DND-41 (cell line): ENCODE data around the gene GLRX.
"Not testable (repeated sequence)": the region's sequence is repeated elsewhere in the genome, so short reads cannot be mapped to it uniquely, and the experiment has no call there.

Source experiments
- ATAC-seq: fragments of 200-7000 bp; cut with Tn5 transposase; 3 replicates; pipeline ENCODE4 v1.9.1; 2021; ENCODE audit warnings: low read depth; ENCODE audit not compliant: insufficient read depth
- DNase-seq: peaks from one replicate; pipeline ENCODE4 v3.0.0-alpha.2; 2020
- H2AFZ ChIP-seq: 2 replicates; pipeline ENCODE4 v1.6.0; 2012; ENCODE audit warnings: low read depth, low read length
- H3K27ac ChIP-seq: 2 replicates; pipeline ENCODE4 v1.5.1; 2012; ENCODE audit warnings: low read length, inconsistent platforms
- H3K27me3 ChIP-seq: fragments of 200-600 bp; sonication (generic); 2 replicates; pipeline ENCODE4 v1.6.0; 2012; ENCODE audit warnings: low read length, mild to moderate bottlenecking, inconsistent platforms; ENCODE audit not compliant: insufficient read depth, poor library complexity
- H3K36me3 ChIP-seq: 2 replicates; pipeline ENCODE4 v1.5.1; 2012; ENCODE audit warnings: low read length, inconsistent platforms; ENCODE audit not compliant: insufficient read depth
- H3K4me1 ChIP-seq: 2 replicates; pipeline ENCODE4 v1.5.1; 2012; ENCODE audit warnings: mild to moderate bottlenecking, low read length; ENCODE audit not compliant: insufficient read depth
- H3K4me2 ChIP-seq: 2 replicates; pipeline ENCODE4 v1.6.0; 2012; ENCODE audit warnings: mild to moderate bottlenecking, moderate library complexity, low read length, inconsistent platforms; ENCODE audit not compliant: insufficient read depth
- H3K4me3 ChIP-seq, 2 experiments: fragments of 200-600 bp in 1 of 2; shearing (Covaris generic) in 1 of 2; 2 replicates each; pipeline ENCODE4 v1.5.1; 2012 to 2016; ENCODE audit warnings: inconsistent platforms in 2 of 2, low read length in 2 of 2, mild to moderate bottlenecking in 2 of 2, low read depth in 1 of 2, moderate library complexity in 1 of 2
- H3K79me2 ChIP-seq: 2 replicates; pipeline ENCODE4 v1.6.0; 2012; ENCODE audit warnings: low read length, inconsistent platforms; ENCODE audit not compliant: insufficient read depth
- H3K9ac ChIP-seq: 2 replicates; pipeline ENCODE4 v1.6.0; 2012; ENCODE audit warnings: low read depth, mild to moderate bottlenecking, inconsistent platforms, low read length, moderate library complexity
- H3K9me3 ChIP-seq: 2 replicates; pipeline ENCODE4 v1.5.1; 2012; ENCODE audit warnings: low read length, moderate library complexity, mild to moderate bottlenecking, inconsistent platforms; ENCODE audit not compliant: insufficient read depth, severe bottlenecking
- H4K20me1 ChIP-seq: 2 replicates; pipeline ENCODE4 v1.6.0; 2012; ENCODE audit warnings: low read length; ENCODE audit not compliant: insufficient read depth
- EZH2 ChIP-seq: IDR thresholded peaks from 3 replicates; pipeline ENCODE4 v1.6.1; 2012; ENCODE audit warnings: borderline replicate concordance, low read depth, mild to moderate bottlenecking, moderate library complexity, low read length, inconsistent platforms; ENCODE audit not compliant: severe bottlenecking
- TF ChIP-seq, protein P1 (sequence below): IDR thresholded peaks from 2 replicates; pipeline ENCODE4 v1.5.1; 2012; ENCODE audit warnings: borderline replicate concordance, low read length, moderate library complexity, mild to moderate bottlenecking; ENCODE audit not compliant: poor library complexity, severe bottlenecking; ENCODE audit errors: extremely low read depth

Gene GLRX

DNA sequence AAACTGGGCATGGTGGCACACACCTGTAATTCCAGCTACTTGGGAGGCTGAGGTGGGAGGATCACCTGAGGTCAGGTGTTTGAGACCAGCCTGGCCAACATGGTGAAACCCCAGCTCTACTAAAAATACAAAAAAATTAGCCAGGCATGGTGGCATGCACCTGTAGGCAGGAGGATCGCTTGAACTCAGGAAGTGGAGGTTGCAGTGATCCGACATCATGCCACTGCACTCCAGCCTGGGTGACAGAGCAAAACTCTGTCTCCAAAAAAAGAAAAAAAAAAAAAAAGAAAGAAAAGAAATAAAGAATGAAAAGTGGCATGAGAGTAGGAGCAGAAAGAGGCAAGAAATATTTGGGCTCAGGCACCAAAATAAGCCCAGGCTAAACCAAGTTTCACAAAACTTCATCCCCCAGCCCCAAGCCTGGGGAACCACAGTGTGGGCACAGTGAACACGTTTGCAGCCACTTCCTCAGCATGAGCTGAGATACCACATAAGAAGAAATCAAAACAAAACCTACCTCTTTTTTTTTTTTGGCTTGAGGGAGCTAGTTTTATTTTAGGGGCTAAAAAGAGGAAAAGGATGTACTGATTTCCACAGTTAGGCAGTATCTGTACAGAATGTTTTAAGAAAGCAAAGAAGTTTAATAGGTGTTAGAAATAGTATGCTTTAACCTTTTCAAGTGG, 46.8 kb upstream of the GLRX start:
- peak overlapping the region; percentile 40 for H3K4me2 ChIP-seq
- peak overlapping the region; percentile 63 for H3K27ac ChIP-seq
- not testable (repeated sequence) for H3K79me2 ChIP-seq, H3K27me3 ChIP-seq, H3K9ac ChIP-seq, H4K20me1 ChIP-seq, H3K36me3 ChIP-seq, H2AFZ ChIP-seq, H3K9me3 ChIP-seq
- DNase-seq, result peak; percentile 87
- peak; percentile 99 for ATAC-seq
- TF ChIP-seq, protein P1, sequence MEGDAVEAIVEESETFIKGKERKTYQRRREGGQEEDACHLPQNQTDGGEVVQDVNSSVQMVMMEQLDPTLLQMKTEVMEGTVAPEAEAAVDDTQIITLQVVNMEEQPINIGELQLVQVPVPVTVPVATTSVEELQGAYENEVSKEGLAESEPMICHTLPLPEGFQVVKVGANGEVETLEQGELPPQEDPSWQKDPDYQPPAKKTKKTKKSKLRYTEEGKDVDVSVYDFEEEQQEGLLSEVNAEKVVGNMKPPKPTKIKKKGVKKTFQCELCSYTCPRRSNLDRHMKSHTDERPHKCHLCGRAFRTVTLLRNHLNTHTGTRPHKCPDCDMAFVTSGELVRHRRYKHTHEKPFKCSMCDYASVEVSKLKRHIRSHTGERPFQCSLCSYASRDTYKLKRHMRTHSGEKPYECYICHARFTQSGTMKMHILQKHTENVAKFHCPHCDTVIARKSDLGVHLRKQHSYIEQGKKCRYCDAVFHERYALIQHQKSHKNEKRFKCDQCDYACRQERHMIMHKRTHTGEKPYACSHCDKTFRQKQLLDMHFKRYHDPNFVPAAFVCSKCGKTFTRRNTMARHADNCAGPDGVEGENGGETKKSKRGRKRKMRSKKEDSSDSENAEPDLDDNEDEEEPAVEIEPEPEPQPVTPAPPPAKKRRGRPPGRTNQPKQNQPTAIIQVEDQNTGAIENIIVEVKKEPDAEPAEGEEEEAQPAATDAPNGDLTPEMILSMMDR, result peak; percentile 7
- H3K4me1 ChIP-seq, result peaks cover 39% of the 10 kb centered on the region
- H3K4me3 ChIP-seq, result peak overlapping the region in 1 of 2 experiments; percentile 12; a peak in 1 of 4 replicates

DNA sequence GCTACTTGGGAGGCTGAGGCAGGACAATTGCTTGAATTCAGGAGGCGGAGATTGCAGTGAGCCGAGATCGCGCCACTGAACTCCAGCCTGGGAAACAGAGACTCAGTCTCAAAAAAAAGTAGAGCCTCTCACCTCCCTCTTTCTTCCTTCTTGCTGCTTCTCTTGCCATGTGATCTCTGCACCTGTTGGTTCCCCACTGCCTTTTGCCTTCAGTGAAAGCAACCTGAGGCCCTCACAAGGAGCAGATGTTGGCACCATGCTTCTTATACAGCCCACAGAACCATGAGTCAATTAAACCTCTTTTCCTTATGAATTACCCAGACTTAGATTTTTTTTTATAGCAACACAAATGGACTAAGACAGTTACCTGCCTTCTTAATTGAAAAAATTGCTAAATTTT, 45.6 kb upstream of the GLRX start:
- no peak overlapping the region for H3K27ac ChIP-seq
- no peak for DNase-seq
- no peak for TF ChIP-seq EZH2
- TF ChIP-seq, protein P1, result no peak

DNA sequence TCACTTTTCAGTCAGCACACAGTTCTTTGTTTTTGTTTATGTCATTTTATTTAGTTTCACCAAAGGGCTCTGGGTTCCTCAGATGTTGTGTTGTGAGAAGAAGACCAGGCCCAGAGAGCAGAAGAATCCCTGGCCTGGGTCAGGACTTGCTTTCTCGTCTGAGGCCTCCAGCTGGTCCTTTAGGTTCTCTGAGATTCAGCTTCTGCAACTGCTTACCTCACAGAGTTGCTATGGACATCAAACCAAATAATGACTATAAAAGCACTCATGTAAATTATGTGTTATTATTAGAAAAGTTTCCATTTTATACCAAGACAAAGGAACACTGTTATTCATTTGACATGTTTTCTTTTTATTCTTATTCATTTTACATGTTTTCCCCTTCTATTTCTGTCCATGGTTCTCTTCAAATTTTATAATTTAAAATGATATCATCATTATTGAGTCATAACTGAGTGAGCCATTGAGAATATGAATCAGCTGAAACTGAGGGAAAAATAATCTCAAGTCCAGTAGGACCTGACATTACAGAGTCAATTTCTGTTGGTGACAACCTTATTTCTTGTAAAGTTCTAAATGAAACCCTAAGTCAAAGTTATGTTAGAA, 44.0 kb upstream of the GLRX start:
- no peak for TF ChIP-seq EZH2
- TF ChIP-seq, protein P1, result no peak
- ATAC-seq, result no peak

More for the DNA sequence above, 45.6 kb upstream of the GLRX start:
- H3K36me3 ChIP-seq, result no peaks in the 10 kb centered on the region
- H3K9ac ChIP-seq, result no peak overlapping the region
- no peaks in the 10 kb centered on the region for H4K20me1 ChIP-seq
- H3K9me3 ChIP-seq, result no peaks in the 10 kb centered on the region
- peaks cover 44% of the 10 kb centered on the region for H3K4me1 ChIP-seq
- ATAC-seq, result no peak
- no peak overlapping the region for H3K4me2 ChIP-seq
- H3K4me3 ChIP-seq, result no peak overlapping the region
- no peaks in the 10 kb centered on the region for H3K79me2 ChIP-seq
- no peaks in the 10 kb centered on the region for H3K27me3 ChIP-seq
- H2AFZ ChIP-seq, result no peak overlapping the region

More for the DNA sequence above, 44.0 kb upstream of the GLRX start:
- Histone ChIP-seq H3K27ac (no peak overlapping the region), H3K4me2 (no peak overlapping the region), H3K27me3 (no peaks in the 10 kb centered on the region), H3K9ac (no peak overlapping the region), H3K4me3 (no peak overlapping the region), H2AFZ (no peak overlapping the region), H3K9me3 (no peaks in the 10 kb centered on the region), H3K36me3 (no peaks in the 10 kb centered on the region), H3K4me1 (peaks cover 50% of the 10 kb centered on the region), H3K79me2 (no peaks in the 10 kb centered on the region), H4K20me1 (no peaks in the 10 kb centered on the region)
- no peak for DNase-seq
